GM23338 (cell line): ENCODE measurements around the gene PRCC.

Experiments used
- EZH2 ChIP-seq: fragments of 200-600 bp; sonication (generic); IDR thresholded peaks from one replicate; pipeline ENCODE4 v1.8.0; 2017; ENCODE audit warnings: antibody characterized with exemption, mild to moderate bottlenecking, low read depth; ENCODE audit not compliant: unreplicated experiment
- JUNB ChIP-seq: IDR thresholded peaks from one replicate; pipeline ENCODE4 v1.6.1; 2016; ENCODE audit warnings: antibody characterized with exemption; ENCODE audit not compliant: unreplicated experiment
- POLR2AphosphoS5 ChIP-seq: IDR thresholded peaks from 2 replicates; pipeline ENCODE4 v1.6.1; 2016; ENCODE audit warnings: antibody characterized with exemption, low read depth
- REST ChIP-seq: IDR thresholded peaks from one replicate; pipeline ENCODE4 v1.6.1; 2018; ENCODE audit warnings: antibody characterized with exemption; ENCODE audit not compliant: unreplicated experiment
- ZNF331 ChIP-seq: fragments of 250-450 bp; sonication (Bioruptor Pico); IDR thresholded peaks from 2 replicates; pipeline ENCODE4 v1.5.0; 2020; ENCODE audit warnings: low read depth, mild to moderate bottlenecking, moderate library complexity
- TF ChIP-seq, protein P1 (sequence below), 2 experiments: fragments of 200-600 bp in 1 of 2; sonication (generic) in 1 of 2; conservative IDR thresholded peaks; 2 replicates each; pipeline versions ENCODE4 v1.5.1 to v1.6.1; 2016 to 2017; ENCODE audit warnings: antibody characterized with exemption in 2 of 2, low read depth in 2 of 2, mild to moderate bottlenecking in 2 of 2, moderate library complexity in 1 of 2

DNA sequence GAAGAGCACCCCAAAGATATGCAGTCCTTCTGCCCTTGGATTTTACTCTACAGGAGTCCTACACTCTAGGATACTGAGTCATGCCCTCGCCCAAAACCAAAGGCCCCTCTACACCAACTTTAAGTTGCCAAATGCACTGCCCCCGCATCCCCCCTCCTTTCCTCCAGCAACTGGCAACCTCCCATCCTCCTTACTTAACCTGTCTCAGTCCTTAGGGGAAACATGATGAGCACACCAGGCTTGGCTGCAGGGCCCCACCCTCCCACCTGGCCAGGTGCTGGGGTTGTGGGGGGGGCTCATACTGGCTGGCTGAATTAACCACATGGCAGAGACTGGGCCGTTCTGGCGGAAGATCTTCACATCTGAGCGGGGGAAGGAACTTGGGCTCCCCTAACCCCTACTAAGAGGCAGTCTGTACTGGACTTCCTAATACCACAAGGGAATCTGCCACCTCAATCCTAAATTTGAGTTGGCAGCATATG, 17.1 kb upstream of the PRCC start:
- TF ChIP-seq, protein P1, sequence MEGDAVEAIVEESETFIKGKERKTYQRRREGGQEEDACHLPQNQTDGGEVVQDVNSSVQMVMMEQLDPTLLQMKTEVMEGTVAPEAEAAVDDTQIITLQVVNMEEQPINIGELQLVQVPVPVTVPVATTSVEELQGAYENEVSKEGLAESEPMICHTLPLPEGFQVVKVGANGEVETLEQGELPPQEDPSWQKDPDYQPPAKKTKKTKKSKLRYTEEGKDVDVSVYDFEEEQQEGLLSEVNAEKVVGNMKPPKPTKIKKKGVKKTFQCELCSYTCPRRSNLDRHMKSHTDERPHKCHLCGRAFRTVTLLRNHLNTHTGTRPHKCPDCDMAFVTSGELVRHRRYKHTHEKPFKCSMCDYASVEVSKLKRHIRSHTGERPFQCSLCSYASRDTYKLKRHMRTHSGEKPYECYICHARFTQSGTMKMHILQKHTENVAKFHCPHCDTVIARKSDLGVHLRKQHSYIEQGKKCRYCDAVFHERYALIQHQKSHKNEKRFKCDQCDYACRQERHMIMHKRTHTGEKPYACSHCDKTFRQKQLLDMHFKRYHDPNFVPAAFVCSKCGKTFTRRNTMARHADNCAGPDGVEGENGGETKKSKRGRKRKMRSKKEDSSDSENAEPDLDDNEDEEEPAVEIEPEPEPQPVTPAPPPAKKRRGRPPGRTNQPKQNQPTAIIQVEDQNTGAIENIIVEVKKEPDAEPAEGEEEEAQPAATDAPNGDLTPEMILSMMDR (conservative IDR thresholded peaks at IDR 0.05; ENCODE audit: low read depth in 2 of 2), result no peak
- peak; percentile 25; the same call in 1 of the 2 replicates for TF ChIP-seq POLR2AphosphoS5
- TF ChIP-seq EZH2, result no peak
- no peak for TF ChIP-seq ZNF331 (CRISPR knock-in tag)
- no peak for TF ChIP-seq JUNB
- no peak for TF ChIP-seq REST
